HCT116 (cell line): Measurements from ENCODE around the gene CEP131. TPM values are rescaled to one million over a fixed set of nuclear protein-coding genes. Genes with fewer than 3 reads are reported as not detected.

ENCODE experiments used
- ATAC-seq: fragments of 200-7000 bp; cut with Tn5 transposase; 2 replicates; pipeline ENCODE4 v1.9.1; 2020; ENCODE audit warnings: mild to moderate bottlenecking, moderate library complexity
- BruUV-seq: library from RNA; stranded (reverse); fragments of 400-500 nt; replicated peaks from 2 replicates; lab custom pipeline; 2021; lab: Mats Ljungman, UMichigan
- CTCF ChIA-PET: fragments of 300-600 bp; sonication (Branson Sonifier 250); formaldehyde crosslinking; loops from one replicate; lab custom pipeline; 2021; ENCODE audit warnings: antibody characterized with exemption; lab: Charles Lee
- POLR2A ChIA-PET: fragments of 300-600, 350-600 bp; sonication (Branson Sonifier 250); formaldehyde crosslinking; loops from one replicate; lab custom pipeline; 2021; ENCODE audit warnings: antibody characterized with exemption; lab: Charles Lee
- RAD21 ChIA-PET, 2 experiments: fragments of 300-600 bp; sonication (Branson Sonifier 250); formaldehyde crosslinking; loops; one replicate each; lab custom pipeline; 2023; ENCODE audit warnings: low total read pairs in 2 of 2; ENCODE audit not compliant: uncharacterized antibody in 2 of 2, unreplicated experiment in 2 of 2, low non-redundant PET in 1 of 2; lab: Charles Lee
- DNase-seq: peaks from one replicate; pipeline ENCODE4 v3.0.0-alpha.2; 2010; ENCODE audit warnings: low read depth, low spot score
- H2AFZ ChIP-seq: fragments of 200-600 bp; shearing (Covaris generic), sonication (generic); 2 replicates; pipeline ENCODE4 v1.6.1; 2017; ENCODE audit warnings: low read depth, mixed run types, mixed read lengths, antibody characterized with exemption, low read length; ENCODE audit not compliant: poor library complexity, severe bottlenecking
- H3K27ac ChIP-seq: 2 replicates; pipeline ENCODE4 v1.5.1; 2012; ENCODE audit warnings: low read depth, low read length
- H3K27me3 ChIP-seq: fragments of 200-600 bp; sonication (generic); 2 replicates; pipeline ENCODE4 v1.6.1; 2016; ENCODE audit warnings: mixed run types, low read length, mixed read lengths; ENCODE audit not compliant: insufficient read depth
- H3K36me3 ChIP-seq, 2 experiments: fragments of 200-500 bp in 1 of 2; fragments of 200-600 bp in 1 of 2; sonication (Bioruptor generic) in 1 of 2; sonication (generic) in 1 of 2; 2 replicates each; pipeline versions ENCODE4 v1.5.1 to v1.6.1; 2014 to 2016; ENCODE audit warnings: low read length in 2 of 2, inconsistent platforms in 1 of 2, mixed read lengths in 1 of 2, mixed run types in 1 of 2; ENCODE audit not compliant: insufficient read depth in 2 of 2, control insufficient read depth in 1 of 2
- H3K4me1 ChIP-seq, 2 experiments: fragments of 200-600 bp in 1 of 2; sonication (generic) in 1 of 2; 2 replicates each; pipeline versions ENCODE4 v1.5.1 to v1.6.1; 2012 to 2017; ENCODE audit warnings: low read length in 2 of 2, inconsistent platforms in 1 of 2, mild to moderate bottlenecking in 1 of 2, mixed read lengths in 1 of 2, mixed run types in 1 of 2, moderate library complexity in 1 of 2; ENCODE audit not compliant: insufficient read depth in 2 of 2, control insufficient read depth in 1 of 2
- H3K4me2 ChIP-seq: fragments of 200-600 bp; sonication (generic); 2 replicates; pipeline ENCODE4 v1.6.1; 2017; ENCODE audit warnings: mixed run types, low read length, mixed read lengths
- H3K4me3 ChIP-seq, 2 experiments: fragments of 200-600 bp in 1 of 2; sonication (generic) in 1 of 2; replicated peaks in 1 of 2; 2 replicates each; pipeline ENCODE4 v1.5.1; 2011 to 2016; ENCODE audit warnings: low read length in 2 of 2, control low read depth in 1 of 2, low read depth in 1 of 2, mild to moderate bottlenecking in 1 of 2, mixed read lengths in 1 of 2, mixed run types in 1 of 2
- H3K79me2 ChIP-seq: fragments of 200-600 bp; sonication (generic); 2 replicates; pipeline ENCODE4 v1.6.1; 2017; ENCODE audit warnings: mild to moderate bottlenecking, mixed run types, low read length, moderate library complexity, mixed read lengths; ENCODE audit not compliant: insufficient read depth
- H3K9ac ChIP-seq: fragments of 200-600 bp; sonication (generic); 2 replicates; pipeline ENCODE4 v1.6.1; 2016; ENCODE audit warnings: low read length, mixed read lengths
- H3K9me2 ChIP-seq: fragments of 200-600 bp; sonication (generic), shearing (Covaris generic); 2 replicates; pipeline ENCODE4 v1.6.1; 2017; ENCODE audit warnings: mixed run types, mild to moderate bottlenecking, moderate library complexity; ENCODE audit not compliant: insufficient read depth
- H3K9me3 ChIP-seq, 2 experiments: fragments of 200-500 bp in 1 of 2; fragments of 200-600 bp in 1 of 2; sonication (Bioruptor generic) in 1 of 2; sonication (generic) in 1 of 2; 2 replicates each; pipeline ENCODE4 v1.6.1; 2014 to 2017; ENCODE audit warnings: low read length in 2 of 2, mixed read lengths in 2 of 2, inconsistent platforms in 1 of 2, low read depth in 1 of 2, mild to moderate bottlenecking in 1 of 2, mixed run types in 1 of 2, moderate library complexity in 1 of 2; ENCODE audit not compliant: control insufficient read depth in 1 of 2, insufficient read depth in 1 of 2
- H4K20me1 ChIP-seq: fragments of 200-600 bp; sonication (generic), shearing (Covaris generic); 2 replicates; pipeline ENCODE4 v1.6.1; 2017; ENCODE audit warnings: mixed run types, mild to moderate bottlenecking, moderate library complexity; ENCODE audit not compliant: insufficient read depth
- ATF3 ChIP-seq: IDR thresholded peaks from 2 replicates; pipeline ENCODE4 v1.6.1; 2012
- CBX3 ChIP-seq: IDR thresholded peaks from 2 replicates; pipeline ENCODE4 v1.6.1; 2012; ENCODE audit warnings: low read depth
- EZH2 ChIP-seq: fragments of 200-600 bp; sonication (generic); IDR thresholded peaks from 2 replicates; pipeline ENCODE4 v1.6.1; 2017; ENCODE audit warnings: antibody characterized with exemption, mixed run types
- EZH2phosphoT487 ChIP-seq: fragments of 200-600 bp; IDR thresholded peaks from 2 replicates; pipeline ENCODE4 v1.6.1; 2018; ENCODE audit warnings: antibody characterized with exemption, borderline replicate concordance
- MAX ChIP-seq: IDR thresholded peaks from 2 replicates; pipeline ENCODE4 v1.6.1; 2012
- RAD21 ChIP-seq: IDR thresholded peaks from 2 replicates; pipeline ENCODE4 v1.6.1; 2012; ENCODE audit warnings: low read depth, mild to moderate bottlenecking
- SIN3A ChIP-seq: IDR thresholded peaks from 2 replicates; pipeline ENCODE4 v1.6.1; 2012; ENCODE audit warnings: low read depth
- SRF ChIP-seq: IDR thresholded peaks from 2 replicates; pipeline ENCODE4 v1.6.1; 2012; ENCODE audit warnings: low read depth
- YY1 ChIP-seq: IDR thresholded peaks from 2 replicates; pipeline ENCODE4 v1.6.1; 2011; ENCODE audit warnings: low read length, low read depth, moderate library complexity, mild to moderate bottlenecking; ENCODE audit not compliant: insufficient replicate concordance; ENCODE audit errors: extremely low read depth
- intact Hi-C: fragments of 100-400 bp; cut with micrococcal nuclease; formaldehyde crosslinking; loops from 2 replicates; pipeline ENCODE4 v1.10.0; 2022
- total RNA-seq: library from RNA; stranded (reverse); gene quantifications from one replicate; pipeline ENCODE4 v1.2.1, GENCODE V29; 2021; ENCODE audit not compliant: unreplicated experiment

Gene CEP131
- total RNA-seq, 1 experiment from 2014 or later = 30.2 TPM

- ChIA-PET POLR2A (interaction anchor here (0.7 to 1.5 kb wide), 7 partner anchors 10 to 247 kb away, joined by 3 to 9 read pairs (median 5); partner anchors contain the start of genes CEP131 and CHMP6), CTCF (interaction anchor here (1.2 to 1.3 kb wide), 2 partner anchors 96 to 215 kb away, joined by 5 to 11 read pairs; no protein-coding TSS in a partner anchor), RAD21 (interaction anchor here in 1 of 2 experiments (1.1 kb wide), 1 partner anchor 16 kb away, joined by 3 read pairs; the partner anchor contains the start of gene CEP131)
- no peak; the same call in 1 of the 2 replicates for ATAC-seq
- intact Hi-C loops = no loop called here
- Histone ChIP-seq H3K9ac (peak overlapping the region; percentile 98), H3K79me2 (peaks cover 50% of the 10 kb centered on the region), H2AFZ (no peak overlapping the region), H3K4me3 (peak overlapping the region; percentile 94 to 100), H4K20me1 (no peaks in the 10 kb centered on the region), H3K4me1 (peaks cover 12 to 35% of the 10 kb centered on the region in 2 experiments; a peak in 3 of 4 replicates), H3K9me3 (no peaks in the 10 kb centered on the region), H3K4me2 (peak overlapping the region; percentile 99), H3K27ac (peak overlapping the region; percentile 48; the same call in 1 of the 2 replicates), H3K27me3 (no peaks in the 10 kb centered on the region), H3K9me2 (no peaks in the 10 kb centered on the region), H3K36me3 (peaks cover 0 to 10% of the 10 kb centered on the region in 2 experiments; a peak in 1 of 4 replicates)
- no peak for DNase-seq
- TF ChIP-seq YY1 = no peak
- BruUV-seq = no TSS peak
Measured at GRCh38 chr17:81238490-81238814, 15.7 kb upstream of the CEP131 start.

- TF ChIP-seq SIN3A (no peak), RAD21 (no peak), MAX (no peak), EZH2phosphoT487 (no peak), ATF3 (no peak), SRF (no peak), EZH2 (no peak), CBX3 (no peak)
- H2AFZ ChIP-seq = no peak overlapping the region
- no peak for ATAC-seq
- ChIA-PET CTCF (no interaction called here), RAD21 (interaction anchor here in 1 of 2 experiments (1.1 kb wide), 1 partner anchor 15 kb away, joined by 3 read pairs; the partner anchor contains the start of gene CEP131), POLR2A (interaction anchor here (1.2 kb wide), 1 partner anchor 15 kb away, joined by 3 read pairs; the partner anchor contains the start of gene CEP131)
- intact Hi-C loops = no loop called here
- H3K79me2 ChIP-seq = peaks cover 48% of the 10 kb centered on the region
- H3K9me3 ChIP-seq = no peaks in the 10 kb centered on the region
- H3K4me3 ChIP-seq = peak overlapping the region; percentile 94 to 100
- H3K4me1 ChIP-seq = peaks cover 12 to 35% of the 10 kb centered on the region in 2 experiments; a peak in 3 of 4 replicates
- no peaks in the 10 kb centered on the region for H3K9me2 ChIP-seq
- peak overlapping the region; percentile 98 for H3K9ac ChIP-seq
- TSS peak; percentile 63 for BruUV-seq
- H3K36me3 ChIP-seq = peaks cover 0 to 10% of the 10 kb centered on the region in 2 experiments; a peak in 1 of 4 replicates
- H3K4me2 ChIP-seq = peak overlapping the region; percentile 99
- no peak overlapping the region; the same call in 1 of the 2 replicates for H3K27ac ChIP-seq
- H4K20me1 ChIP-seq = no peaks in the 10 kb centered on the region
- no peak for DNase-seq
- H3K27me3 ChIP-seq = no peaks in the 10 kb centered on the region
Measured at GRCh38 chr17:81237591-81238489, 15.1 kb upstream of the CEP131 start.
